ENCODE data around the gene MICOS13.

DNA sequence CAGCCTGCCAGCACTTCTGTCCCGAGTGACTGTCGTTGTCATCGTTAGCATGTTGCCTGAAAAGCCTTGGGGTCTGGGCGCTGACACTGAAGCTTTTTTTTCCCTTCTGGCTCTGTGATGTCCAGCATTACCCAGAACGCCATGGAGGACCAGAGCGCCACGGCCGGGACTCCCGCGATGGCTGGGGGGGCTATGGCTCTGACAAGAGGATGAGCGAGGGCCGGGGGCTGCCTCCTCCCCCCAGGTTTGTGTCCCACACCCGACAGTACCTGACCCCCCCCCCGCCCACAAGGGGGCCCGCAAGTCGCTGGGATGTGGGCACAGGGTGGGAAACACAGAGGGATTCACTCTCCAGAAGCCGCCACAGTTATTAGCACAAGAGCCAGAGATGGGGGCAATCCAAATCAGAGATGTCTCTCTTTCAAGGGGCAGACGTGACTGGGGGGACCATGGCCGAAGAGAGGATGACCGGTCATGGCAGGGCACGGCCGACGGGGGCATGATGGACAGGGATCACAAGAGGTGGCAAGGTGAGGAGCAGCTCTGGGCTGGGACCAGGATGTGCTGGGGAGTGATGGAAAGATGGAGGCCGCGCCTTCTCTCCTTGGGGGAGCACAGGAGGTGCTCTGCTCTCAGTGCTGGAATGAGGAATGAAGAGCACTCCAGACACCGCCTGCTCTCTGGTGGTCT is 13.2 kb downstream of the MICOS13 start:
- TF ChIP-seq CTCF (IDR thresholded peaks at IDR 0.05) (no peak), OVOL2 (CRISPR knock-in tag; IDR thresholded peaks at IDR 0.05; ENCODE audit: borderline replicate concordance) (no peak), ELF4 (CRISPR knock-in tag; IDR thresholded peaks at IDR 0.05; ENCODE audit: low read depth) (no peak), JUN (CRISPR knock-in tag; IDR thresholded peaks at IDR 0.05) (no peak)
- TF ChIP-seq, protein P1, sequence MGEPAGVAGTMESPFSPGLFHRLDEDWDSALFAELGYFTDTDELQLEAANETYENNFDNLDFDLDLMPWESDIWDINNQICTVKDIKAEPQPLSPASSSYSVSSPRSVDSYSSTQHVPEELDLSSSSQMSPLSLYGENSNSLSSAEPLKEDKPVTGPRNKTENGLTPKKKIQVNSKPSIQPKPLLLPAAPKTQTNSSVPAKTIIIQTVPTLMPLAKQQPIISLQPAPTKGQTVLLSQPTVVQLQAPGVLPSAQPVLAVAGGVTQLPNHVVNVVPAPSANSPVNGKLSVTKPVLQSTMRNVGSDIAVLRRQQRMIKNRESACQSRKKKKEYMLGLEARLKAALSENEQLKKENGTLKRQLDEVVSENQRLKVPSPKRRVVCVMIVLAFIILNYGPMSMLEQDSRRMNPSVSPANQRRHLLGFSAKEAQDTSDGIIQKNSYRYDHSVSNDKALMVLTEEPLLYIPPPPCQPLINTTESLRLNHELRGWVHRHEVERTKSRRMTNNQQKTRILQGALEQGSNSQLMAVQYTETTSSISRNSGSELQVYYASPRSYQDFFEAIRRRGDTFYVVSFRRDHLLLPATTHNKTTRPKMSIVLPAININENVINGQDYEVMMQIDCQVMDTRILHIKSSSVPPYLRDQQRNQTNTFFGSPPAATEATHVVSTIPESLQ (CRISPR knock-in tag; IDR thresholded peaks at IDR 0.05), result no peak
- TF ChIP-seq, protein P2, sequence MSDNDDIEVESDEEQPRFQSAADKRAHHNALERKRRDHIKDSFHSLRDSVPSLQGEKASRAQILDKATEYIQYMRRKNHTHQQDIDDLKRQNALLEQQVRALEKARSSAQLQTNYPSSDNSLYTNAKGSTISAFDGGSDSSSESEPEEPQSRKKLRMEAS (CRISPR knock-in tag; IDR thresholded peaks at IDR 0.05), result no peak
